ENCODE data around the gene SPIRE2. TPM values are rescaled to one million over a fixed set of nuclear protein-coding genes. Genes with fewer than 3 reads are reported as not detected.

The SPIRE2 gene
- total and polyA plus RNA-seq, 2 of the 13 experiments (the other 11 are each of a cell fraction or from before 2014, with no cell fraction given): 13.3 to 37.5 TPM

- no peak overlapping the region for H2AFZ ChIP-seq (ENCODE audit: low read length)
- CTCF ChIA-PET (ENCODE audit: low intra/inter-chr PET ratio, low total read pairs): no interaction called here
- no peak overlapping the region for H3K4me3 ChIP-seq (replicated peaks in 1 of 3; ENCODE audit: insufficient read depth in 1 of 3, low read depth in 2 of 3, low read length in 3 of 3)
- no peak overlapping the region for H3K27ac ChIP-seq (ENCODE audit: extremely low read length, insufficient read depth, low read length)
- no TSS peak for BruUV-seq (replicated peaks)
- H3K9ac ChIP-seq (ENCODE audit: insufficient read depth, low read depth, low read length): no peak overlapping the region
- peaks cover 43% of the 10 kb centered on the region for H3K4me1 ChIP-seq (ENCODE audit: insufficient read depth, low read length)
- TF ChIP-seq ATF3 (CRISPR knock-in tag; IDR thresholded peaks at IDR 0.05) (no peak), FOXO1 (CRISPR knock-in tag; IDR thresholded peaks at IDR 0.05) (no peak), PAF1 (CRISPR knock-in tag; IDR thresholded peaks at IDR 0.05) (0 out of 2 replicates have a peak, but pooled peaks have one; percentile 55), TFDP1 (CRISPR knock-in tag; IDR thresholded peaks at IDR 0.05; ENCODE audit: borderline replicate concordance) (0 out of 2 replicates have a peak, but pooled peaks have one; percentile 2), AGO2 (optimal IDR thresholded peaks at IDR 0.05; ENCODE audit: low read depth, low read length) (peak; percentile 81), BCL6 (CRISPR knock-in tag; IDR thresholded peaks at IDR 0.05) (no peak), ZNF263 (CRISPR knock-in tag; IDR thresholded peaks at IDR 0.05) (peak; percentile 17; the same call in 1 of the 2 replicates)
- DNase-seq (ENCODE audit: low spot score) (no peak), FAIRE-seq (no peak), ATAC-seq (no peak)
- H3K4me2 ChIP-seq (ENCODE audit: low read depth, low read length): no peak overlapping the region
- peaks cover 2 to 12% of the 10 kb centered on the region in 2 experiments; a peak in 4 of 5 replicates for H3K36me3 ChIP-seq (replicated peaks in 1 of 2; ENCODE audit: control insufficient read depth in 1 of 2, insufficient read depth in 2 of 2, low read length in 2 of 2)
- no peaks in the 10 kb centered on the region for H3K79me2 ChIP-seq (ENCODE audit: insufficient read depth, low read length)
- no peaks in the 10 kb centered on the region for H3K27me3 ChIP-seq (ENCODE audit: control insufficient read depth in 1 of 2, insufficient read depth in 2 of 2, low read length in 2 of 2)
- H3K9me3 ChIP-seq (ENCODE audit: low read length): no peaks in the 10 kb centered on the region
- WGBS (ENCODE audit: low lambda C conversion rate): 89% methylated on average over 14 of the region's 14 CpGs
- H4K20me1 ChIP-seq (ENCODE audit: insufficient read depth, low read length): no peaks in the 10 kb centered on the region; the same call in 1 of the 2 replicates
- in situ Hi-C loops (cut with HindIII; ENCODE audit: extremely low pct_ligation_motif_present, low pct_unique_long_range_greater_than_20kb) (no loop called here), intact Hi-C loops (cut with micrococcal nuclease; ENCODE audit: unreplicated experiment) (no loop called here)
- POLR2A ChIA-PET: interaction anchor here (8.1 kb wide), 1 partner anchor 10 kb away, joined by 78 read pairs; the partner anchor contains the start of gene TUBB3
Measured at GRCh38 chr16:89912627-89913026, 84.4 kb downstream of the SPIRE2 start.

Data from HepG2 (cell line).